ENCODE data around the gene ZXDC. TPM values are rescaled to one million over a fixed set of nuclear protein-coding genes. Genes with fewer than 3 reads are reported as not detected.

ZXDC gene
- total RNA-seq, 1 experiment from 2014 or later: 55.4 TPM

- no peak for TF ChIP-seq CTCF (conservative IDR thresholded peaks at IDR 0.05)
- no peak for TF ChIP-seq EZH2 (IDR thresholded peaks at IDR 0.05; ENCODE audit: low read depth)
- CTCF ChIA-PET: no interaction called here
These were observed 53.1 kb downstream of the ZXDC start for GRCh38 chr3:126422571-126423091.

GRCh38 chr3:126422121-126422520, 53.6 kb downstream of the ZXDC start:
- Histone ChIP-seq H3K27me3 (ENCODE audit: insufficient read depth, low read depth) (no peaks in the 10 kb centered on the region), H3F3A (ENCODE audit: insufficient read depth, low read depth) (0 out of 2 replicates have a peak, but pooled peaks cover 4% of the 10 kb centered on the region), H3K9me3 (ENCODE audit: insufficient read depth, low read depth) (no peaks in the 10 kb centered on the region), H3K9me2 (ENCODE audit: insufficient read depth) (no peaks in the 10 kb centered on the region), H3K4me3 (no peak overlapping the region), H3K4me2 (no peak overlapping the region), H4K20me1 (ENCODE audit: insufficient read depth) (no peaks in the 10 kb centered on the region), H2AFZ (no peak overlapping the region), H3K79me2 (ENCODE audit: low read depth) (no peaks in the 10 kb centered on the region), H3K27ac (no peak overlapping the region), H3K4me1 (replicated peaks; ENCODE audit: insufficient read depth) (peaks cover 8% of the 10 kb centered on the region; the same call in 1 of the 2 replicates), H3K36me3 (ENCODE audit: low read depth) (no peaks in the 10 kb centered on the region)
- no peak for DNase-seq
- intact Hi-C loops (cut with micrococcal nuclease; ENCODE audit: unreplicated experiment): no loop called here
- BruUV-seq (replicated peaks): no TSS peak
- ChIA-PET CTCF (no interaction called here), POLR2A (ENCODE audit: unreplicated experiment) (no interaction called here)
- TF ChIP-seq EZH2 (IDR thresholded peaks at IDR 0.05; ENCODE audit: low read depth): no peak
- TF ChIP-seq CTCF (conservative IDR thresholded peaks at IDR 0.05): no peak

More at GRCh38 chr3:126422571-126423091, 53.1 kb downstream of the ZXDC start:
- no peaks in the 10 kb centered on the region for H3K9me2 ChIP-seq (ENCODE audit: insufficient read depth)
- no peak overlapping the region for H3K4me2 ChIP-seq
- intact Hi-C loops (cut with micrococcal nuclease; ENCODE audit: unreplicated experiment): no loop called here
- no peaks in the 10 kb centered on the region for H3K79me2 ChIP-seq (ENCODE audit: low read depth)
- no peak overlapping the region for H2AFZ ChIP-seq
- DNase-seq: no peak
- 0 out of 2 replicates have a peak, but pooled peaks cover 4% of the 10 kb centered on the region for H3F3A ChIP-seq (ENCODE audit: insufficient read depth, low read depth)
- no peaks in the 10 kb centered on the region for H3K27me3 ChIP-seq (ENCODE audit: insufficient read depth, low read depth)
- H3K4me3 ChIP-seq: no peak overlapping the region
- H3K36me3 ChIP-seq (ENCODE audit: low read depth): no peaks in the 10 kb centered on the region
- peaks cover 8% of the 10 kb centered on the region; the same call in 1 of the 2 replicates for H3K4me1 ChIP-seq (replicated peaks; ENCODE audit: insufficient read depth)
- POLR2A ChIA-PET (ENCODE audit: unreplicated experiment): no interaction called here
- no peaks in the 10 kb centered on the region for H4K20me1 ChIP-seq (ENCODE audit: insufficient read depth)
- BruUV-seq (replicated peaks): no TSS peak
- no peaks in the 10 kb centered on the region; the same call in 1 of the 2 replicates for H3K9me3 ChIP-seq (ENCODE audit: insufficient read depth, low read depth)
- no peak overlapping the region for H3K27ac ChIP-seq

GRCh38 chr3:126421573-126422119, 54.0 kb downstream of the ZXDC start:
- no peak overlapping the region for H2AFZ ChIP-seq
- H3K27ac ChIP-seq: no peak overlapping the region
- H3K79me2 ChIP-seq (ENCODE audit: low read depth): no peaks in the 10 kb centered on the region
- no peak overlapping the region for H3K4me2 ChIP-seq
- no peak for TF ChIP-seq CTCF (conservative IDR thresholded peaks at IDR 0.05)
- TF ChIP-seq EZH2 (IDR thresholded peaks at IDR 0.05; ENCODE audit: low read depth): no peak
- no peaks in the 10 kb centered on the region for H4K20me1 ChIP-seq (ENCODE audit: insufficient read depth)
- ChIA-PET CTCF (no interaction called here), POLR2A (ENCODE audit: unreplicated experiment) (no interaction called here)
- intact Hi-C loops (cut with micrococcal nuclease; ENCODE audit: unreplicated experiment): no loop called here
- no peak overlapping the region for H3K4me3 ChIP-seq
- H3K27me3 ChIP-seq (ENCODE audit: insufficient read depth, low read depth): no peaks in the 10 kb centered on the region
- no peaks in the 10 kb centered on the region for H3K9me3 ChIP-seq (ENCODE audit: insufficient read depth, low read depth)
- peaks cover 8% of the 10 kb centered on the region; the same call in 1 of the 2 replicates for H3K4me1 ChIP-seq (replicated peaks; ENCODE audit: insufficient read depth)
- DNase-seq: no peak
- H3F3A ChIP-seq (ENCODE audit: insufficient read depth, low read depth): 0 out of 2 replicates have a peak, but pooled peaks cover 4% of the 10 kb centered on the region
- H3K9me2 ChIP-seq (ENCODE audit: insufficient read depth): no peaks in the 10 kb centered on the region
- H3K36me3 ChIP-seq (ENCODE audit: low read depth): no peaks in the 10 kb centered on the region
- BruUV-seq (replicated peaks): no TSS peak

Measured in PC-9 (cell line).